ENCODE measurements around the gene C1S. TPM values are rescaled to one million over a fixed set of nuclear protein-coding genes. Genes with fewer than 3 reads are reported as not detected.

Gene C1S
- total RNA-seq, 1 donor = 516 TPM

Small RNAs within 50 kb of the gene (small RNA-seq; reads per million reads assigned to genes)
- gene AC006512.1 (not detected), gene RNU6-485P (not detected)

Other genes starting within 250 kb of the C1S start
- 2.6 and 3.5 TPM in 2 replicates for gene GPR162, start 238.9 kb upstream of the C1S start, total RNA-seq (ENCODE audit: low replicate concordance)
- gene P3H3, start 232.3 kb upstream of the C1S start, total RNA-seq (ENCODE audit: low replicate concordance) = 53.9 and 188 TPM in 2 replicates
- 3.4 TPM in 2 replicates for gene GNB3, start 219.8 kb upstream of the C1S start, total RNA-seq (ENCODE audit: low replicate concordance)
- 23.5 TPM in 1 of 2 replicates, not detected in the other for gene CDCA3, start 209.4 kb upstream of the C1S start, total RNA-seq (ENCODE audit: low replicate concordance)
- 84.0 and 140 TPM in 2 replicates for gene USP5, start 208.6 kb upstream of the C1S start, total RNA-seq (ENCODE audit: low replicate concordance)
- 183 and 680 TPM in 2 replicates for gene TPI1, start 193.2 kb upstream of the C1S start, total RNA-seq (ENCODE audit: low replicate concordance)
- gene SPSB2, start 187.4 kb upstream of the C1S start, total RNA-seq (ENCODE audit: low replicate concordance) = 3.3 and 8.0 TPM in 2 replicates
- 7.0 and 62.6 TPM in 2 replicates for gene LRRC23, start 155.9 kb upstream of the C1S start, total RNA-seq (ENCODE audit: low replicate concordance)
- gene ENO2, start 146.1 kb upstream of the C1S start, total RNA-seq (ENCODE audit: low replicate concordance) = 8.7 and 12.7 TPM in 2 replicates
- gene ATN1, start 132.8 kb upstream of the C1S start, total RNA-seq (ENCODE audit: low replicate concordance) = 13.6 and 13.8 TPM in 2 replicates
- not detected in 2 replicates for gene RNU7-1, start 116.9 kb upstream of the C1S start, total RNA-seq (ENCODE audit: low replicate concordance)
- gene C12orf57, start 116.7 kb upstream of the C1S start, total RNA-seq (ENCODE audit: low replicate concordance) = 100 and 156 TPM in 2 replicates
- not detected in 2 replicates for gene PTPN6, start 109.4 kb upstream of the C1S start, total RNA-seq (ENCODE audit: low replicate concordance)
- gene PHB2, start 90.1 kb upstream of the C1S start, total RNA-seq (ENCODE audit: low replicate concordance) = 71.5 and 181 TPM in 2 replicates
- gene EMG1, start 89.8 kb upstream of the C1S start, total RNA-seq (ENCODE audit: low replicate concordance) = 26.0 and 26.8 TPM in 2 replicates
- gene LPCAT3, start 42.2 kb upstream of the C1S start, total RNA-seq (ENCODE audit: low replicate concordance) = 5.7 and 10.6 TPM in 2 replicates
- 237 and 528 TPM in 2 replicates for gene C1R, start 31.7 kb downstream of the C1S start, total RNA-seq (ENCODE audit: low replicate concordance)
- 39.2 and 50.6 TPM in 2 replicates for gene C1RL, start 48.5 kb downstream of the C1S start, total RNA-seq (ENCODE audit: low replicate concordance)
- not detected in 2 replicates for gene RBP5, start 68.2 kb downstream of the C1S start, total RNA-seq (ENCODE audit: low replicate concordance)
- 10.9 and 13.6 TPM in 2 replicates for gene CLSTN3, start 69.7 kb downstream of the C1S start, total RNA-seq (ENCODE audit: low replicate concordance)
- gene PEX5, start 129.0 kb downstream of the C1S start, total RNA-seq (ENCODE audit: low replicate concordance) = 24.3 and 126 TPM in 2 replicates
- not detected in 2 replicates for gene ACSM4, start 243.4 kb downstream of the C1S start, total RNA-seq (ENCODE audit: low replicate concordance)

Measured in fibroblast of the aortic adventitia (primary cell).